SH-SY5Y (cell line): ENCODE results near the gene NOC2L.

Source experiments
- GATA2 ChIP-seq: IDR thresholded peaks from 2 replicates; pipeline ENCODE4 v1.6.1; 2011; ENCODE audit warnings: mild to moderate bottlenecking, low read depth, low read length
- GATA3 ChIP-seq: IDR thresholded peaks from 2 replicates; pipeline ENCODE4 v1.6.1; 2011; ENCODE audit warnings: low read depth, mild to moderate bottlenecking, low read length, moderate library complexity

GRCh38 chr1:936348-937264 is 22.4 kb downstream of the NOC2L start:
- no peak for TF ChIP-seq GATA2
- no peak for TF ChIP-seq GATA3
